HL-60 (cell line): Measurements from ENCODE around the gene KLK11.
A peak's percentile ranks its signal among the peaks of the same experiment; 100 is the strongest.

ENCODE experiments used
- DNase-seq, 2 experiments: peaks; one replicate each; pipeline ENCODE4 v3.0.0-alpha.2; 2010 to 2020; ENCODE audit warnings: low read depth in 1 of 2, low spot score in 1 of 2
- H3K27ac ChIP-seq: fragments of 250-450 bp; sonication (Bioruptor Pico); replicated peaks from 2 replicates; pipeline ENCODE4 v1.5.1; 2020; ENCODE audit warnings: mild to moderate bottlenecking, moderate library complexity
- H3K27me3 ChIP-seq: fragments of 250-450 bp; sonication (Bioruptor Pico); 2 replicates; pipeline ENCODE4 v1.5.1; 2021; ENCODE audit warnings: mild to moderate bottlenecking, moderate library complexity; ENCODE audit not compliant: insufficient read depth, poor library complexity, severe bottlenecking
- H3K4me3 ChIP-seq: replicated peaks from 2 replicates; pipeline ENCODE4 v1.5.1; 2011; ENCODE audit warnings: mild to moderate bottlenecking, control low read depth, low read length; ENCODE audit not compliant: insufficient read depth
- GABPA ChIP-seq: IDR thresholded peaks from 2 replicates; pipeline ENCODE4 v1.6.1; 2012; ENCODE audit warnings: low read depth
- POLR2AphosphoS5 ChIP-seq: IDR thresholded peaks from 2 replicates; pipeline ENCODE4 v1.6.1; 2012; ENCODE audit warnings: low read depth
- REST ChIP-seq: IDR thresholded peaks from 2 replicates; pipeline ENCODE4 v1.6.1; 2012; ENCODE audit warnings: low read depth; ENCODE audit not compliant: insufficient replicate concordance
- SPI1 ChIP-seq: IDR thresholded peaks from 2 replicates; pipeline ENCODE4 v1.6.1; 2012; ENCODE audit warnings: low read depth, mild to moderate bottlenecking, borderline replicate concordance
- TF ChIP-seq, protein P1 (sequence below): IDR thresholded peaks from one replicate; pipeline ENCODE4 v1.5.1; 2011; ENCODE audit warnings: low read length, control low read depth, inconsistent platforms; ENCODE audit not compliant: insufficient read depth

The KLK11 gene

DNA sequence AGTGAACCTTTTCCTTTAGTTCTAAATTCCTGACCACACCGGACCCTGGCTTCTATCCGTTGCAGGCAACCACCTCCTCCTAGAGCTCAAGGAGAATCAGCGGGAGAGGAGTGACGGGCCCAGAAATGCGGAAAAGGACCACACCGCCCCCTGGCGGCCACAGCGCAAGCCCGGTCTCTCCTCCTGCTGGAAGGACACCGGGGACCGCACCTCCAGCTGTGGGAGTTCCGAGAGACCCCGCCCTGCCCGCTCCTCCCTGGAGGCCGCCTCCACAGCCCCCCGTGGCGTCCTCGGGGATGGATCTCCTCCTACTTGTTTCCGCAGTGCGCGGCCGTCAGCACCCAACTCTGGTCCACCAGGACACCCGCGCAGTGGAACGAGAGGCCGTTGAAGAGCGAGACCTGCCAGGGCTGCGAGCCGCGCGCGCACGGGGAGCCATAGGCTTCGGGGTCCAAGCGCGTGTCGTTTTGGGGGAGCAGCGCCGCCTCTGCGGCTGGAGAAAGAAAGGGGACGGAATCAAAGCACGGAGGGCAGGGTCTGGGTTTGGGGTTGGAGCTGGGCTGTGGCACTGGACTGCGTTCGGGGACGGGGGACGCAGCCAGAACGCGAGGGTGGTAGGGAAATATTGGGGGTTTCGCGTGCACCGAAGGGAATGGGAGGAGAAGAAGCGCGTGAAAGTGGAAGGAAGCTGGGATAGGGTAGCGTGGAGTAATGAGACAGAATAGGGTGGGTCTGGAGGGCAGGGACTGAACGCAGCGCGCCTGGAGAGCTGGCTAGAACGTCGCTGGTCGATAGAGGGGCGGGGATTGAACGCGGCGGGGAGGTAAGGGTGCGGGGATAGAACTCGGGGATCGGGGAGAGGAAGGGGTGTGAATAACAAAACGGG is 9.4 kb downstream of the KLK11 start:
- Histone ChIP-seq H3K27ac (no peak overlapping the region), H3K4me3 (no peak overlapping the region), H3K27me3 (peaks cover 35% of the 10 kb centered on the region)
- DNase-seq: peak in 1 of 2 experiments; percentile 55
- no peak for TF ChIP-seq GABPA
- TF ChIP-seq, protein P1, sequence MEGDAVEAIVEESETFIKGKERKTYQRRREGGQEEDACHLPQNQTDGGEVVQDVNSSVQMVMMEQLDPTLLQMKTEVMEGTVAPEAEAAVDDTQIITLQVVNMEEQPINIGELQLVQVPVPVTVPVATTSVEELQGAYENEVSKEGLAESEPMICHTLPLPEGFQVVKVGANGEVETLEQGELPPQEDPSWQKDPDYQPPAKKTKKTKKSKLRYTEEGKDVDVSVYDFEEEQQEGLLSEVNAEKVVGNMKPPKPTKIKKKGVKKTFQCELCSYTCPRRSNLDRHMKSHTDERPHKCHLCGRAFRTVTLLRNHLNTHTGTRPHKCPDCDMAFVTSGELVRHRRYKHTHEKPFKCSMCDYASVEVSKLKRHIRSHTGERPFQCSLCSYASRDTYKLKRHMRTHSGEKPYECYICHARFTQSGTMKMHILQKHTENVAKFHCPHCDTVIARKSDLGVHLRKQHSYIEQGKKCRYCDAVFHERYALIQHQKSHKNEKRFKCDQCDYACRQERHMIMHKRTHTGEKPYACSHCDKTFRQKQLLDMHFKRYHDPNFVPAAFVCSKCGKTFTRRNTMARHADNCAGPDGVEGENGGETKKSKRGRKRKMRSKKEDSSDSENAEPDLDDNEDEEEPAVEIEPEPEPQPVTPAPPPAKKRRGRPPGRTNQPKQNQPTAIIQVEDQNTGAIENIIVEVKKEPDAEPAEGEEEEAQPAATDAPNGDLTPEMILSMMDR: peak; percentile 78

DNA sequence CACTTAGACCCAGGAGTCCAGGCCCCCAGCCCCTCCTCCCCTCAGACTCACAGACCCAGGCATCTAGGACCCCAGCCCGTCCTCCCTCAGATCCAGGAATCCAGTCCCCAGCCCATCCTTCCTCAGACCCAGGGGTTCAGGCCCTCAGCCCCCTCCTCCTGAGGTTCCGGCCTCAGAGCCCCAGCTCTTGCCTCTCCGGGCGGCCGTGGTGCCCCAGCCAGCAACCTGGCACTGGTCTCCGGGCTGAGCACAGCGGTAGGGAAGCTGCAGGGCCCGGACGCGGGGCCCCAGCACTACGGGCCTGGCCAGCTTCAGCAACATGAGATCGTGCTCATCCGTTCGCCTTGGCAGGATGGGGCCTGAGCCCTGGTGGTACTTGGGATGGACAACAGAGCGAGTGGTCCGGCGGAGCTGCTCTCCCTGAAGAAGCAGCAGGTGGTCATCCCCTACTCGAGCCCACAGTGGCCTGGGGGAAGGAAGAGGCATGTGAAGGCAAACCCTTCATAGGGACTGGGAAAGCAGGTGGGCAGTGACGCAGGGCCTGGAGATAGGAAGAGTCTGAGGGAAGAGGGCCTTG is 10.6 kb downstream of the KLK11 start:
- Histone ChIP-seq H3K4me3 (no peak overlapping the region), H3K27me3 (peaks cover 35% of the 10 kb centered on the region), H3K27ac (no peak overlapping the region)
- no peak for DNase-seq
- TF ChIP-seq POLR2AphosphoS5 (no peak), GABPA (no peak), SPI1 (no peak)
- TF ChIP-seq, protein P1: no peak

DNA sequence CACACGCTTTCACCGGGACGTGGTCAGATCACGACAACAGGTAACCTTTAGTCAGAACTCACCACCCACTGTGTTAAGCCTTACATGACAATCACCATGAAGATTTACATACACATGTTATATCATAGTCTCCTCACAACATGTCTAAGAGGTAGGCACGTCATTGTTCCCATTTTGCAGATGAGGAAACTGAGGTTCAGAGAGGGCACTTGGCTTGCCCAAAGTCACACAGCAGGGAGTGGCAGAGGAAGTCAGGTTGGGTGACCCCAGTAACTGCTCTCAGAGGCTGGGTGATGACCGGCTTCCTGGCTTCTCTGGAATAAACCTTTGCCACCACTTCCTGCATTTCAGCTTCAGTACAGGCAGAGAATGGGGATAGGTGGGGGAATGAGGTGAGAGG is 12.2 kb downstream of the KLK11 start:
- Histone ChIP-seq H3K27me3 (peaks cover 26% of the 10 kb centered on the region), H3K27ac (no peak overlapping the region), H3K4me3 (no peak overlapping the region)
- no peak for DNase-seq
- no peak for TF ChIP-seq REST
- no peak for TF ChIP-seq GABPA
- no peak for TF ChIP-seq SPI1
- TF ChIP-seq, protein P1: no peak
- TF ChIP-seq POLR2AphosphoS5: no peak

- Histone ChIP-seq H3K27ac (no peak overlapping the region), H3K27me3 (peaks cover 14% of the 10 kb centered on the region), H3K4me3 (no peak overlapping the region)
- DNase-seq: no peak
- TF ChIP-seq SPI1: no peak
- TF ChIP-seq GABPA: no peak
- TF ChIP-seq, protein P1: no peak
- no peak for TF ChIP-seq REST
- TF ChIP-seq POLR2AphosphoS5: no peak
Measured at GRCh38 chr19:51012661-51013190, 13.7 kb downstream of the KLK11 start.
